ENCODE results near the gene DLG1.

Gene DLG1

DNA sequence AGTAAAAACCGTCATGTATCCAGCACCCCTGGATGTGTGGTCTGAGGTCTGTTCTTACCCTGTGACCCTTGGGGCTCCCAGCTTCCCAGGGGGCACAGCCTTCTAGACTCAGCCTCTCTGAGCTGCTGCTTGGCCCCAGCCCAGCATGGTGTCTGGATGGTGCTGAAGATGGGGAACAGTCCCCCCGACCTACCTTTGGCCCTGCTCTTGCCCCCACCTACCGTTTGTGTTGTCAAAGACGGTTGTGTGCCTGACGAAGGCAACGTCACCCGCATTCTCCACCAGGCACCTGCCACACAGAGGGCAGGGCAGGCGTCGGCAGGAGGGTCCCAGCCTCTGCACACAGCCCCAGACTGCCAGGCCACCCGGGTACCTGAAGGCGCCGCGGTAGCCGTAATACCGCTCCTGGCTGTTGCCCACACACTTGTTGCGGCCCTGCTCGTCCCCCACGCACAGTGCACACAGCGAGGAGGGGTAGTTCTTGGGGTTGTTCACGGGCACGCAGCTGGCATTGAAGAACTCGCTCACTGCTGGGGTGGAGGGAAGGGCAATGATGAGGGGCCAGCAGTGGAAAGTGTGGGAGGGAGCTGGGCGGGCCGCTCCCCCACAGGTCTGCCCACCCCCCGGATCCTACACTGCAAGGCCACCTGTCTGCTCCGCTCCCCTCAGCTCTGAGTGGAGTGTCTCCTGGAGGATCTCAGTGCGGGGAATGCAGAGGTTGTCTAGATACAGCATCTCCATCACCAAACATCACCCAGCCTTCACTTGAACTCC is 289.8 kb downstream of the DLG1 start:
- no peak for DNase-seq

DNA sequence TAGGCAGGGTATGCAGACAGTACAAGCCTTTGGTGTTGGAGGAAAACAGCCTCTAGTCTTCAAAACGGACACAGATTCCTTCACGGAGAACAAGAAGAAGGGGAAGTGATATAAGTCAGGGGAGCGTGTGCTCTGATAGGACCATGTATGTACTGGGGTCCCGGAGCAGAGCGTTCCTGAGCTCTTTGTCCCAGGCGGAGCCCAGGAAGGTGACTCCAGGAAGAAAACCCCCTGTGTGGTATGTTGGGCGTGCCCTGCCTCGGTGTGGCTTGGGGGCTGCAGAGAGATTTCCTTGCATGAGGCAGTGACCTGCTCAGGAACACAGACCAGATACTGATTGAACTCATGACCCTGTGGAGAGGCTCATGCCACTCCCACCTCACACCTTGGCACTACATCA is 290.5 kb downstream of the DLG1 start:
- DNase-seq: no peak

DNA sequence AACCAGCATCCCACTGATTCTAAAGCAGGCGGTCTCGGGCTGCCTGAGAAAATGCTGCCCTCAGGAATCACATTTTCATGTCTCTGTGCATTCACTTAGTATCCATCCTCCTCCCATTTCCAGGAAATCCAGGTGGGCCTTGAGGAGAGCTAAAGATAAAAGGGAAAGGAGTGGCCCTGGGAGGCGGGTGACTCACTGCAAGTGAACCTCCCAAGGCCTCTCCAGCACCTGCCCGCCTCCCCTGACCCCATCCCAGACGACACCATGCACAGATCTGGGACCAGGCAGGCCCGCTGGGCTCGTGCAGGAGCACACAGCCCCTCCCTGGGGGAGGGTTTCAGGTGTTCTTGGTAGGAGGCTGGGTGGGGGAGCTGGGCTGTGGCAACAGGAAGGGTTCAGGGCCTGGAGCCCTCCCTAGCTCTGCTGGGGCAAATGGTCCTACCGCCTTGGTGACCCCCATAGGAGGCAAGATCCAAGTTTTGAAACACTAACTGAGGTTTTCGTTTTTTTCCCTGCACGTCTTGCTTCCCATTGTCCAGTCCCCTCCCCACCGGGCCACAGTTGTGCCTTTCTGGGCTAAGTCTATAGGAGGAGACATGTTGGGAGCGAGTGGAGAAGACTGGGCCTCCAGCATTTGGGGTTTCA is 291.0 kb downstream of the DLG1 start:
- DNase-seq: no peak

DNA sequence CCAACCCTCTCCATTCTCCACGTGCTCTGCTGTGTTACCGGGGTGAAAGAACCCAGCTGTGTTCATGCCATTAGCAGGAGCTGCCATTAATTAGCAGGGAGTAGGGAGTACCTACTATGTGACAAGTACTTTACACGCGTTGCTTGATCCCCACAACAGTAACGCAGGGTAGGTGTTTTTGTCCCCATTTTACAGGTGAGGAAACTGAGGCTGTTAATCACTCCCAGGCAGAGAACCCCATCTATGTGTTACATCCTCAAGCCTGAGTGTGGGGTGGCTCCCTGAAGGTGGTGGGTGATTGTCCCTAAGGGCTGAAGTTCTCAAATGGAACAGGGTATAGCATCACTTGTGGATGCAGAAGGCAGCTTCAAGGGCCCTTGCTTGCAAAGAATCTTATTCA is 291.6 kb downstream of the DLG1 start:
- no peak for DNase-seq

DNA sequence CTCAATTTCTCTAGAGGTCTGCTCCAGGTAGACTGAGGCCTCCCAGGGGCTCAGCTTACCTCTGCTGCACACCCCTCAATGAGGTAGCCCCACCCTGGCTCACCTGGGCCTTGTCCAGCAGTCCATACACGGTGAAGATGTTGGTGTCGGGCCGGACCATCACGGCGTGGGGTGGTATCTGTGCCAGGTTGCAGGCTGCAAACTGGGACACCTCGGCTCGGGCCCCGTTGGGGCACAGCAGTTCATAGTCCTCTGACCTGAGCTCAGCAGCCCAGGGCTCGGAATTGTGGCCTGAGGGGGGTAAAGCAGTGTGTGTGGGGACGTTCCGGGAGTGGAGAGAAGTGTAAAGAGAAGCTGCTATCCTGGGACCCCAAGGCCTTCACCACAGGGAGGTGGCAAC is 292.0 kb downstream of the DLG1 start:
- no peak for DNase-seq

DNA sequence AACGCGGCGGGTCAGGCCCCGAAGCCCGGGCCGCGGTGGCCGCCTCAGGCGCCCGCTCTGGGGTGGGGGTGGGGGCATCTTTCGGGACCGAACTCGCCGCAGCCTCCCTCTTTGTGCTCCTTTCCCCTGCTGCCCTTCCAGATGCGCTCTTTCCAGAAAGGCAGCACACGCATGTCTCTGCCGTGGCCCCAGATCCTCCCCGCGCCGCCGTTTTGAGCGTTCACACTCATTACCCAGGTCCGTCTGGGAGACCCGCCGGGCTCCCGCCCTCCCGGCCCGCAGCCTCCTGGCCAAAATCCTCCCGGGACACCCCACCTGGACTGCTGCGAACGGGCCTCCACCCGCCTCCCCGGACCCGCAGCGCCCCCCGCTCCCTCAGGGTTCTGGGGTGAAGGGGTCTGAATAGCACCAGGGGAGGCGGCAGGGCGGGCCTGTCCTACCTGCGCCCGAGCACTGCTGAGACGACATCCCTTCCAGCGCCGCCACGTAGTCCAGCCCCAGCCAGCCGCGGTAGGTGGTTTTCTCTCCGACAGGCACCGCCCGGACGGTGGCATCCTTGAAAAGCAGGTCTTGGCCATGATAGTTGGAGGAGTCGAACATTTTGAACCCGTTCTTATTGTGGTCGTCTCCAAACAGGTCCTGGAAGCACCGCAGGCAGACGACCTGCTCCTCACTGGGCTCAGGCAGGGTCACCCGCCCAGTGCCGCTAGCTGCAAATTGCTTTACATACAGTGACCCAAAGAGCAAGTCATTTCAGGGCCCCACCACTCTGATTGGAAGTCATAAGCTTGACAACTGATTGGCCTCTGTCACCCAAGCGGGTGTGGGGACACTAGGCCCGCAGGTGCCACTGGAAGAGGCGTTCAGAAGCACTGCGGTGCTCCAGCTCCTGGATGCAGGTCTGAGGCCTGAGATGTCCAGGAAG is 294.7 kb downstream of the DLG1 start:
- DNase-seq: peak; percentile 52

DNA sequence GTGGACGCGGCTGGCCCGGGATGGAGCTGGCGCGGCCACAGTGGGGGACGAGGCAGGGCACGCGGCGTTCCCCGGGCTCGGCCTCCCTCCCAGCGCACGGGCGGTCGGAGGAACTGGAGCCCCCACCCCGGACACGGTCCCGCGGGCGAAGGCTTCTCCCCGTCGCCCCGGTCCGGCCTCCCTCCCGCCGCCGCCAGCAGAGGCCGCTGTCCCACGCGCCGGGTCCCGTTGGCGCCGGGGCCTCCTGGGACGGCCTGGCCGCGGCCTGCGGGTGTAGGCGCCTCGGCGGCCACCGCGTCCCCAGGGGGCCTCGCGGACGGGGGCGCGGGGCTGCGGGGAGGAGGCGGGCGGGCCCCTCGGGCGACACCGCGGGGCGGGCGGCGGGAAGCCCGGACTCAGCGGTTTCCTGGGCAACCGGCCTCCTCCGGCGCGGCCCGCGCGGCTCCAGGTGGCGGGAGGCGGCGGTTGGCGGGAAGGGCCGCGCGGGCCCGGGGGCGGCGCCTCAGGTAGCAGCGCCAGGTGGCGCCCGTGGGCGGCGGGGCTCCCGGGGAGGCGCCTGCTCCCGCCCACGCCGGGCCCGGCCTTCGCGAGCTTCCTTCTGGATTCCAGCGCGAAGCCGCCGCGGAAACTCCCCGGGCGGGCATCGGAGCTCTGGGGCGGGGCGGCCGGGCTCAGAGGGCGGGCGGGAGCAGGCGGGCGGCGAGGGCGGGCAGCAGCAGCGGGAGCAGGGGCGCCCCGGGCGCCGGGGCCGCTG is 295.5 kb downstream of the DLG1 start:
- peak; percentile 85 for DNase-seq

DNA sequence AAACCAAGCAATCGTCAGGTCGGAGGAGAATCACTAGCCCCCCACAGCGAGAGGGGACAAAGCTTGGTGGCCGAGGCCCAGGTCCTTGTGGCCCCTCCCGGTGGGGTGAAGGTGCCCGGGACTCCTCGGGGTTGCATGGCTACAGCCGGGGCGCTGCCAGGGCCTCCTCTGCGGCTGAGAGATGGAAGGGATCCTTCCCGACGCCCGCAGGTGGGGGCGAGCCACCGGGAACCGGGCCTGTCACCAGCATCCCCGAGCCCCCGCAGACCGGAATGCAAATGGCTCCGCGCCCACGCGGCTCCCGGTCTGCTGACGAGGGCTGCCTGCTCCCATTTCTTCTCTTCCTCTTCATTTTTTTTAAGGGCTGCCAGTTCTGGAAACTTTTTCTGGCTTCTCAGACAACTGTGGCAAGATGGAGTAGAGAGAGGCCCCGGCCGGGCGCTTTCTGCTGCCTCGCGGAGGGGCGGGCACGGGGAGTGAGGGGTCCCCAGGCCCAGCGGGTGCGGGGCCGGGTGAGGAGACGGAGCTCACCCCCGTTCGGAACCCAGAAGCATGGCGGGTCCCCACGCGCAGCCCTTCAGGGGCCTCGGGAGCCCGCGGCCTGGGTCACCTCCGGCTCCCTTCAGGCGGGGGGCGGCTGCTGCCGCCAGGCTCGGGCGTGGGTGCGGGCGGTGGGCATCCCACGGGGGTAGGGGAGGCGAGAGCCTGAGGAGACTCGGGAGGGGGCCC is 296.3 kb downstream of the DLG1 start:
- DNase-seq: peak; percentile 28

DNA sequence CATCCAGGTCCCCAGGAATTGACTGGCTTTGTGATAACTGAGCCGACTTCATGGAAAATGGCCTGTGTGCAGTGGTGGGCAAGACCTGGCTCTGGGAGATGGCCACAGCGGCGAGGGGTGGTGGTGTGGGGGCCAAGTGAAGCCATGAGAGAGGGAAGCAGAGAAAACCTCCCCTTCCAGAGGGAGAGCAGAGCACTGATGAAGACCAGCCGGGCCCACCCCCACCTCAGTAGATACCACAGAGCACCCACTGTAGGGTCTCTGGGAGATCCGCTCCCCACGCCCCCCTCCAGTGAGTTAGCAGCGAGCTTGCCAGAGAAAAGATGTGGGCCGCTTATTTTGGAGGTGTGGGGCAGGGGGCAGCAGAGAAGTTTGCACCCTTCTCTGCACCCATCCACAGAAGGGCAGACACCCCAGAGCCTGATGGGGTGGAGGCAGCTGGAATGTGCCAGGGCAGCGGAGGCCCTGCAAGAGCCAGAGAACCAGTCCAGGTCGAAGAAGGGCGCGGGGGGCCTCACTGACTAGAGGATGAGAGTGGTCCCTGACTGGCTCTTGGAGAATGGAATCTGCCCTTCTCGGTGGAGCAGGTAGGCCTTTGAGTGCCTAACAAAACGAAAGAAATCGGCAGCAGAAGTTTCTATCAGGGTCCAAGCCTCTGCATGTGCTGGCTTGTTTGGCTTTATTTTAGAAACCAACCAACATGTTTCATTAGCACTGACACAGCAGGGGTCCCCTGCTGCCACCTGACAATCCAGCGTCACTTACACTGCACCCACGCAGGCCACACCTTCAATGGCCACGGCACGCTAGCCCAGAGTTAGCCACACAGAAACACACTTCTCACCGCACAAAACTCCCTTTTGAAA is 297.1 kb downstream of the DLG1 start:
- DNase-seq: peak; percentile 30

DNA sequence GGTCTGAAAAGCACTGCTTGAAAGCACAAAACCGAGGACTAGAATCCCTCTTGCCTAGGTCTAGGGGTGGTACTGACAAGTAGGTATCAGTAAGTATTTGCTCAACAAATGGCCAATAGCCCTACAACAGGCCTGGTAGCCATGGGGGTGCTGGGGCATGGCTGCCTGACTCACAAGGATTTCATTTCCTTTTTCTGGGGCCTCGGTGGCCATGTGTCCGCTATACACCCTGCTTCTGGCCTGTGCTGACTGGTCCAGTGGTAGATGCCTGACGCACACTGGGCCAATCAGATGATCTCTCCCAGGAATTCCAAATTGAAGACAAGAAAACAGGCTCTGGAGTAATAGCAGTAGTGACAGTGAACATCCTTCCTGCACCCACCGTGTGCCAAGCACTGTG is 298.2 kb downstream of the DLG1 start:
- no peak for DNase-seq

DNA sequence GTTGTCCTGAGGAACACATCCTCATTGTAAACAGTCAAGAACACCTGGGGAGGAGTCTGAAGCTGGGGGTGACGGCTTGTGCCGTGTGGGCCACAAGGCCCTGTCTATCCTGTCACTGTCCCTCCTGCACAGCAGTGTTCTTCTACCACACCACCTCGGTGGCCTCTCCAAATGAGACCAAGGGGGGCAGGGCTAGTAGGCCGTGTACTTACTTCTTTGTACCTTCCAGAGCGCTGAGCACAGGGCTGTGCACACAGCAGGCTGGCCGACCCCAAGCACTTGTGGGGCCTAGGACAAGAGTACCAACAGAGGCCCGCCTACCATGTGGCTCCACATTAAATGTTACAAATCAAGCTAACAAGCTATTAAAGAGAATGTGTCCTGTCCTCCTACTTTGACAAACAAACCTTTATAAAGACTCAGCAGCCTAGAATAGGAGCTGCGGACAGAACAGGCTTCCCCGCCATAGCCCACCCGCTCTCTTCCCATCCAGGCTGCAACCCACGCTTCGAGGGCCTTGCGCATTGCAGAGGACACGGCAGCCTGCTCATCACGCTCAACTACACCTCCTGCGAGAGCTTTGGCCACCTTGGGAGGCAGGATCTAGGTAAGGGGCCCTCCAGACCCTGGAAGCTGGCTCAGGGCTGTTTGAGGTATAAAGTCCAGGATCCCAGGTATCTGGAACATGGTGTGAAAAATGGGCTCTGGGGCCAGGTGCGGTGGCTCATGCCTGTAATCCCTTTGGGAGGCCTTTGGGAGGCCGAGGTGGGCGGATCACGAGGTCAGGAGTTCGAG is 299.2 kb downstream of the DLG1 start:
- no peak for DNase-seq

DNA sequence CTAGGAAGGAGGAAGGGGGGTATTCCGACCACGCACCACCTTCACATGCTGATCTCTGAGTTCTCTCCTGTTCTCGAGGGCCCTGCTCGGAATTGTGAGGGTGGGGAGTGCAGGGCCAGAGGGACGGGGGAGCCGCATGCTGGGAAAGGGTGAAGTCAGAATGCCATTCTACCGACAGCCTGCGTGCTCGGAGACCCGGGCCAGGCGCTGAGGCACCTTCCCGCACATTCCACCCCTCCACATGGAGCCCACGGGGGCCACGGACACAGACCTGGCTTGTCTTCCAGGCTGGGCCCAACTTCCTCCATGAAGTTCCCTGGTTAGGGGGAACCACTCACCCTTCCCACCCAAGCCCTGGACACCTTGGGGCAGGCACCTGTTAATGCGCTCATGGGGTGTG is 301.1 kb downstream of the DLG1 start:
- DNase-seq: no peak

DNA sequence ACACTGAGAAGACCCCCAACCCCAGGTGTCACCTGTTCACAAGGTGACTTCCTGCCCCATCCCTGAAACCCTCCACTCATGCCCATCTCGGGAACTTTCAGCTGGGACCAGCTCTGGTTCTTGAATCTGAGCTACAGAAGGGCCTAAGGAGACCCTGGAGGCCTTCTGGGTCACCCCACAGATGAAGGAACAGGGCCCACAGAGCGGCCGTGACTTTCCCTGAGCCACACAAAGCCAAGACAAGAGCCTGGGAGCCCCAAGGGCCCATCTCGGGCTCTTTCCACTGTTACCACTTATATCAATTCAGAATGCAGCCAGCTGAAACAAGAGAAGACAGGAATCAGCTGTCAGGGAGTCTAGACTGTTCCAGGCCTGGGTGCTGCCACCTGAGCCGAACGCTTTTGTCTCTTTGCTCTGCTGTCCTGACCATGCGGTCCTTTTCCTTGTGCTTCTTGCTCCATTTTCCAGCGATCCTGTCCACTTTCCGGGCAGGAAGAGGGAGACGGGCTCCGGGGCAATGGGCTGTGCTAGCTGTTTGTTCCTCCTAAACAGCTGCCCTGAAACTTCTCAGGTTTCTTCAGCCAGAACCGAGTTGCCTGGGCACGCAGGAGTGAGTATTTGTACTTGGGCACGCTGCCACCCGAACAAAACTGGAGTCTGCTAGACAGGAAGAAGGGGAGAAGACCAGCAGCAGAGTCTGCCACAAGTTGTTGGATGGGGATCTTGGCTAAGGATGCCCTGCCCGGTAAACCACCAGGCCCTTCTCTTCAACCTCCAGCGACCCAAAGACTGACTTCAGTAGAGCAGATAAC is 301.8 kb downstream of the DLG1 start:
- DNase-seq: peak; percentile 93

DNA sequence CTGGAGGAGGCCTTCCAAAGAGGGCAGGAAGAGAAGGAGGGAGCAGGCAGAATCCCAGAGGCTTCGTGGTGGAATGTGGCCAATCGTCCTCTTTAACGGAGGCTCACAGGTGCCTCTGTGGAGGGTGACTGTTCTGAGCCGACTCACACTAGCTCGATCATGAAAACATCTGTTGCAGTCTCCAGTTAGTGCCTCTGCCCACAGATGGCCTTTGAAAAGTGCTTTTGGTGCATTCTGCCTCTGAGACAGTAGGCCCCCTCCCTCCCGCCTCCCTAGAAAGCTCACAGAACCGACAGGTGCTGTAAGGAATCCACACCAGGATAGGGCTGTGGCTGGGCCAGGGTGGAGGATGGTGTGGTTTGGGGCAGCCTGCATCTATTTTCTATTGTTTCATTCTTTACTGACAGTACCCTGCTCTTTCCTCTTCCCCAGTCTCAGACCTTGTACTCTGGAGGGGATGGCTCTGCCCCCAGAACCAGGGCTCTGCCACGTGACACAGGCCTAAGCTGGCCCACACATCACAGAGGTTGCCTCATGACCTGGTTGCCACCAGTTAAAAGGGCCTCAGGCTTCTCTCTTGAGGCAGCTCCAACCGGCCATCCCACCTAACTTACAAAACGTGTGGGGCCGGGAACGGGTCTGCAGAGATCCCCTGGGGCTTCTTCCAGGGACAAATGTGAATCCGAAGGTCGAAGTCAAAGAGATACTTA is 302.6 kb downstream of the DLG1 start:
- peak; percentile 95 for DNase-seq

DNA sequence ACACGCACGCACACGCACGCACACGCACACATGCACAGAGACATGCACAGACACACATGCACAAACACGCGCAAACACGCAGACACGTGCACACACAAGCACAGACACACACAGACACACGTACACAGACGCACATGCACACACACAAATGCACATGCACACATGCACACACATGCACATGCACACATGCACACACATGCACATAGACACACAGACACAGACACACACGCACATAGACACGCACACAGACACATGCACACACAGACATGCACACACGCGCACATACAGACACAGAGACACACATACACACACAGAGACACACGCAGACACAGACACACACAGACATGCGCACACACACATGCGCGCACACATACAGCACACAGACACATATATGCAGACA is 303.4 kb downstream of the DLG1 start:
- DNase-seq: no peak

DNA sequence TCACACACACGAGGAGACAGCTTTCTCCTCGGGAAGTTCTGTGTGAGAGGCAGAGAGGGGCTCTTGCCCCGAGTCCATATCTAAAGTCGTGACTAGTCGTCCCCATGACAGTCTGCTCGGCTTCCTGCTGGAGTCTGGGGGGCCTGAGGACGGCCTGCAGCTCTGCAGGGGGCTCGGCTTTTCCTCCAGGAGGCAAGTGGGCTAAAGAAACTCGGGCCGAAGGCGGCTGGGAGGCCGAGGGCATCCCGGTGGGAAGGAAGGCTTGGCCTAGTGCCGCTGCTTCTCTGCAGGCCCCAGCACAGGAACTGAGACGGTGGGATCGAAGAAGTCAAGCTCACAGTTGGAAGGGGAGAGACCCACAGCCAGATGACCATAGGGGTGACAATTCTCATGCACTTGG is 304.4 kb downstream of the DLG1 start:
- no peak for DNase-seq
